Sigmoid colon (tissue), 4 donors: ENCODE measurements around the gene ATG5.

Source experiments
- CTCF ChIP-seq, 4 experiments: fragments of 450-650 bp in 3 of 4; fragments of 200-600 bp in 1 of 4; IDR thresholded peaks; one replicate each; pipeline ENCODE4 v1.5.1; 2016 to 2019; ENCODE audit warnings: antibody characterized with exemption in 4 of 4, mild to moderate bottlenecking in 3 of 4, moderate library complexity in 2 of 4
- POLR2A ChIP-seq, 2 donors: fragments of 450-650 bp; IDR thresholded peaks; one replicate each; pipeline ENCODE4 v1.6.1; 2016; ENCODE audit warnings: antibody characterized with exemption in 2 of 2, mild to moderate bottlenecking in 2 of 2, moderate library complexity in 2 of 2
- POLR2AphosphoS5 ChIP-seq, 4 donors: sonication (generic); formaldehyde crosslinking; IDR thresholded peaks; one replicate each; pipeline ENCODE4 v1.6.1; 2017; ENCODE audit warnings: antibody characterized with exemption in 4 of 4

- TF ChIP-seq CTCF (IDR thresholded peaks at IDR 0.05): no peak
- no peak for TF ChIP-seq POLR2AphosphoS5 (IDR thresholded peaks at IDR 0.05)
- no peak for TF ChIP-seq POLR2A (IDR thresholded peaks at IDR 0.05)
Measured at GRCh38 chr6:106253172-106253571, 72.4 kb downstream of the ATG5 start.
